Measurements from ENCODE around the gene COX19.

COX19 gene

GRCh38 chr7:923108-924041 is 52.0 kb downstream of the COX19 start:
- TF ChIP-seq CTCF (IDR thresholded peaks at IDR 0.05; ENCODE audit: insufficient read depth, low read depth, low read length, missing control alignments): no peak
- H3K4me3 ChIP-seq (ENCODE audit: low read length): no peak overlapping the region
- no peak for DNase-seq (ENCODE audit: low read depth)

GRCh38 chr7:922334-923107 is 52.8 kb downstream of the COX19 start:
- no peak for TF ChIP-seq CTCF (IDR thresholded peaks at IDR 0.05; ENCODE audit: insufficient read depth, low read depth, low read length, missing control alignments)
- DNase-seq (ENCODE audit: low read depth): no peak
- no peak overlapping the region for H3K4me3 ChIP-seq (ENCODE audit: low read length)

GRCh38 chr7:921581-922333 is 53.6 kb downstream of the COX19 start:
- no peak overlapping the region for H3K4me3 ChIP-seq (ENCODE audit: low read length)
- TF ChIP-seq CTCF (IDR thresholded peaks at IDR 0.05; ENCODE audit: insufficient read depth, low read depth, low read length, missing control alignments): no peak
- DNase-seq (ENCODE audit: low read depth): no peak

GRCh38 chr7:921071-921461 is 54.3 kb downstream of the COX19 start:
- no peak overlapping the region for H3K4me3 ChIP-seq (ENCODE audit: low read length)
- no peak for DNase-seq (ENCODE audit: low read depth)
- TF ChIP-seq CTCF (IDR thresholded peaks at IDR 0.05; ENCODE audit: insufficient read depth, low read depth, low read length, missing control alignments): no peak

GRCh38 chr7:920351-921070 is 54.8 kb downstream of the COX19 start:
- no peak for DNase-seq (ENCODE audit: low read depth)
- no peak for TF ChIP-seq CTCF (IDR thresholded peaks at IDR 0.05; ENCODE audit: insufficient read depth, low read depth, low read length, missing control alignments)
- no peak overlapping the region for H3K4me3 ChIP-seq (ENCODE audit: low read length)

GRCh38 chr7:919924-920341 is 55.4 kb downstream of the COX19 start:
- H3K4me3 ChIP-seq (ENCODE audit: low read length): no peak overlapping the region
- TF ChIP-seq CTCF (IDR thresholded peaks at IDR 0.05; ENCODE audit: insufficient read depth, low read depth, low read length, missing control alignments): no peak
- DNase-seq (ENCODE audit: low read depth): no peak

All from epithelial cell of esophagus (primary cell).